Measurements from ENCODE around the gene APOC4.
"Not testable (repeated sequence)": the region's sequence is repeated elsewhere in the genome, so short reads cannot be mapped to it uniquely, and the experiment has no call there.

Gene APOC4, protein sequence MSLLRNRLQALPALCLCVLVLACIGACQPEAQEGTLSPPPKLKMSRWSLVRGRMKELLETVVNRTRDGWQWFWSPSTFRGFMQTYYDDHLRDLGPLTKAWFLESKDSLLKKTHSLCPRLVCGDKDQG

DNA sequence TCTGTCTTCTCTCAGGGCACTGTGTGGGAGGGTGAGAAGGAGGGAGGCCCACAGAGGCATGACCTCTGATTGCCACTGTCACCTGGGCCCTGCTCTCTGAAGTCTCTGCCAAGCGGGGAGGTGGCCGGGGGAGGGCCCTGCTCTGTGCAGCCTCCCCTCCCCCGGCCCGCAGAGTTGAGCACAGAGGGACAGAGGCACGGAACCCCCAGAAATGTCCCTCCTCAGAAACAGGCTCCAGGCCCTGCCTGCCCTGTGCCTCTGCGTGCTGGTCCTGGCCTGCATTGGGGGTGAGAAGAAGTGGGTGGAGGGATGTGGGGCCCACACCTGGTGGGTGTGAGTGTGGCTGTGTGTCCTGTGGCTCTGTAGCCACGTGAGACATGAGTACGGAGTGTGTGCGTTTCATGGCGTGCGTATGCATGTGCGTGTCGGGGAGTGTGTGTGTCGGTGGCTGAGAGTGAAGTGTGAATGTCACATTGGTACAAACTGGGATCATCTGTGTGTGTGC is at the start of gene APOC4:
Gene APOC4, plus strand, starts transcription at position 171 of the 505 bp plus-strand sequence. Its CDS starts 41 bp downstream, at position 212.
- DNase-seq (ENCODE audit: low read depth in 2 of 2) = no peak

DNA sequence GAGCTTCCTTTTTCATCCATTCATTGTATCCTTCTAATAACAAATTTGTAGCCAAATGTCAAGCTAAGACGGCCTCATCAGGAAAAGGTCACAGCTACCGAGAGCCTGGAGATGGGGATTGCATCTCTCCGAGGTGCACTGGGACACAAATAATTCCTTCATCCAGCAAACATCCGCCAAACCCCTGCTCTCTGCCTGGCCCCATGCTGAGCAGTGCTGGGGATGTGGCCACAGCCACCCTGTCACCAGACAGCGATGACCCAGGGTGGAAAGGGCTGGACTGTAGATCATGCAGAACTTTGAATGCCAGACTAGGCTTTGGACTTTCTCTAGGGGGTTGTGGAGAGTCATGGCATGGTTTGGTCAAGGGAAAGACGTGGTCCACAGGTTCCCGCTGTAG is 49.1 kb upstream of the APOC4 start:
- DNase-seq (ENCODE audit: low read depth in 2 of 2) = no peak

DNA sequence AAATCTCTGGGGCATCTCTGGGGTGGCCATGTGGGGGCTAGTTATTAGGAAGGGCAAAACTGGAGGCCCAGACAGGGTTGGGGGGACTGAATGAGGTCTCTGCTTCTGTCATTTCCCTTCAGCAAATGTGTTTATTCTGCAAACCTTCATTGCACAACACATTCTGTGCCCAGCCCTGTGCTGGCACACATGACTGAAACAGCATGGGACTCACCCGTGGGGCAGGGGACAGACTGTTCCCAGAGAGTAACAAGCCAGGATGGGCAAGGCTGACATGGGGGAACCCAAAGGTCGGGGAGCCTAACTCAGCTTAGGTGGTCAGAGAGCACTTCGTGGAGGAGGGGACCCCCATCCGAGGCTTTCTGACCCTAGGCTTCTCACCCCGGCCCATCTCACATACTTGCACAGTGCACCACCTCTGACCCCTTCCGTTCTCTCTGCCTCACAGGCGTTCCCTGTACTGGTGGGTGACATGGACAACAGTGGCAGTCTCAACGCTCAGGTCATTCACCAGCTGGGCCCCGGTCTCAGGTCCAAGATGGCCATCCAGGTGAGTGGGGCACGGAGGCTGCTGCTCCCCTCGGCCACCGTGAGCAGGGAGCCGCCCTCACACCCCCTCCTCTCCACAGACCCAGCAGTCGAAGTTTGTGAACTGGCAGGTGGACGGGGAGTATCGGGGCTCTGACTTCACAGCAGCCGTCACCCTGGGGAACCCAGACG is 48.5 kb upstream of the APOC4 start:
- DNase-seq (ENCODE audit: low read depth in 2 of 2) = no peak

DNA sequence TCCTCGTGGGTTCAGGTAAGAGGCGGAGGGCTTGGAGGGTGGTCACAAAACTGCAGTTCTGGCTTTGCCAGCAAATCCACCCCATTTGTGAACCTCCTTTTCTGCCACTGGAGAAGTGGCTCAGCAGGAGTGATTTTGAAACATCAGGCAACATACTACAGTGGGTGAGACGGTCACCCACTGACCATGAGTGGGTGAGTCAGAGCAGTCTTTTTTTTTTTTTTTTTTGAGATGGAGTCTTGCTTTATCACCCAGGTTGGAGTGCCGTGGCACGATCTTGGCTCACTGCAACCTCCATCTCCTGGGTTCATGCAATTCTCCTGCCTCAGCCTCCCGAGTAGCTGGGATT is 48.0 kb upstream of the APOC4 start:
- DNase-seq (ENCODE audit: low read depth in 2 of 2) = no peak

DNA sequence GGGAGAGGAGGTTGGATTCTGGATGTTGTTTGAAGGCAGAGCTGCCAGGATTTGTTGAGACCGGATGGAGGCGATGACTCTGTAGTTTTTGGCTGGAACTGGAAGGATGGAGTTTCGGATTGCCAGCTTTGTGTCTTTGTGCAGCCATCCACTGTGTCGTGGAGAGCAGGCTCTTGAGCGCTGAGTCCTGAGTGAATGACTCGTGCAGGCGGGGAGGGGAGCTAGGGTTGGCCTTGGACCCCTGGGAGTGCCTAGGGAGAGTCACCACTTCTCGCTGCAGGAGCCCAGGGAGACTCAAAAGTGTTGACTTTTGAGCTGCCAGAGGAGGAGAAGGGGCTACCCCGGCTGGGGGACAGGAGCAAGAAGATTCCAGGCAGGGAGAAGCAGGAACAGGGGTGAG is 47.1 kb upstream of the APOC4 start:
- no peak for DNase-seq (ENCODE audit: low read depth in 2 of 2)

DNA sequence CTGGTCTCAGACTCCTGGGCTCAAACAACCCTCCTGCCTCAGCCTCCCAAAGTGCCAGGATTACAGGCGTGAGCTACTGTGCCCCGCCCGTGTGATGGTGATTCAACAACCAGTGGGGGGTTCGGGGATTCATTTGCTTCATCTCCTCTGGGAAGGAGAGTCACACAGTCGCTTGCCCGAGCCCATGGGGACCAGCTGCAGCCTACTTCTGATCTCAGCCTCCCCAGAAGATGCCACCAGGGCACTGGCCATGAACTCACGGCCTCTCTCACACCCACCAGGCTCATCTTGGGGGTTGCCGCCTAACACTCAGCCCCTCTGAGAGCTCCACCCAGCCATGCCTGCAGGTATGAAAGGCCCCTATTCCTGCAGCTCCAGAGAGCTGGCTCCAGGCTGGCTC is 44.2 kb upstream of the APOC4 start:
- no peak for DNase-seq (ENCODE audit: low read depth in 2 of 2)

DNA sequence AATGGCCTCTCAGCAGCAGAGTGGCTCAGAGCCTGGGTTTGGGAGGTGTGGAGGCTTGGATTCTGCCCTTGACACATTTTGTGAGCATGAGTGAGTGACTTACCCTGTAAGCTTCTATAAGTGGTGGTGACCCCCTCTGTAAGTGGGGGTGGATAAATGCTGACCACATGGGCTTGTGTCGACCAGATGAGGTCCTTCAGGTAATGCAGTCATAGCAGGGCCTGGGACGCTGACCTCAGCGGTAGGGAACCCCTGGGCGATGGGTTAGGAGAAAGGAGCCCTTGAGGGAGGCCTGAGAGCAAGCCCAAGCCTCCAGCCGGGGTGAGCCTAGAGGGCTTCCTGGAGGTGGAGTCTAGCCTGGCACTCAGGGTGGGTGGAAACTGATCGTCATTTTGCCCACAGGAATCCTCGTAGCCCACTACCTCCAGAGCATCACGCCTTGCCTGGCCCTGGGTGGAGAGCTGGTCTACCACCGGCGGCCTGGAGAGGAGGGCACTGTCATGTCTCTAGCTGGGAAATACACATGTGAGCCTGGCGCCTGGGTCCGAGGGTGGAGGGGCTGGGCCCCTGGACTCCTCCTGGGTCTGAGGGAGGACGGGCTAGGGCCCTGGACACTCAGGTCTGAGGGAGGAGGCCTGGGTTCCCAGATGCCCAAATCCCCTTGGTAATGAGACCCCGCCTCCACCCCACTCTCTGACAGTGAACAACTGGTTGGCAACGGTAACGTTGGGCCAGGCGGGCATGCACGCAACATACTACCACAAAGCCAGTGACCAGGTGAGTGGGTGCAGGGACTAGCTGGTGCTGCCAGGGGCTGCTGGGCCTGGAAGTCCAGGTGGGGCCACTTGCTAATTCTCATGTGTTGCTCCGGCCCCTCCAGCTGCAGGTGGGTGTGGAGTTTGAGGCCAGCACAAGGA is 41.5 kb upstream of the APOC4 start:
- DNase-seq (ENCODE audit: low read depth in 2 of 2) = no peak

DNA sequence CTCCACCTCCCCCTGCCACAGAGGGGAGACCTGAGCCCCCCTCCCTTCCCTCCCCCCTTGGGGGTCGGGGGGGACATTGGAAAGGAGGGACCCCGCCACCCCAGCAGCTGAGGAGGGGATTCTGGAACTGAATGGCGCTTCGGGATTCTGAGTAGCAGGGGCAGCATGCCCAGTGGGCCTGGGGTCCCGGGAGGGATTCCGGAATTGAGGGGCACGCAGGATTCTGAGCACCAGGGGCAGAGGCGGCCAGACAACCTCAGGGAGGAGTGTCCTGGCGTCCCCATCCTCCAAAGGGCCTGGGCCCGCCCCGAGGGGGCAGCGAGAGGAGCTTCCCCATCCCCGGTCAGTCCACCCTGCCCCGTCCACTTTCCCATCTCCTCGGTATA is 38.8 kb upstream of the APOC4 start:
- no peak for DNase-seq (ENCODE audit: low read depth in 2 of 2)

DNA sequence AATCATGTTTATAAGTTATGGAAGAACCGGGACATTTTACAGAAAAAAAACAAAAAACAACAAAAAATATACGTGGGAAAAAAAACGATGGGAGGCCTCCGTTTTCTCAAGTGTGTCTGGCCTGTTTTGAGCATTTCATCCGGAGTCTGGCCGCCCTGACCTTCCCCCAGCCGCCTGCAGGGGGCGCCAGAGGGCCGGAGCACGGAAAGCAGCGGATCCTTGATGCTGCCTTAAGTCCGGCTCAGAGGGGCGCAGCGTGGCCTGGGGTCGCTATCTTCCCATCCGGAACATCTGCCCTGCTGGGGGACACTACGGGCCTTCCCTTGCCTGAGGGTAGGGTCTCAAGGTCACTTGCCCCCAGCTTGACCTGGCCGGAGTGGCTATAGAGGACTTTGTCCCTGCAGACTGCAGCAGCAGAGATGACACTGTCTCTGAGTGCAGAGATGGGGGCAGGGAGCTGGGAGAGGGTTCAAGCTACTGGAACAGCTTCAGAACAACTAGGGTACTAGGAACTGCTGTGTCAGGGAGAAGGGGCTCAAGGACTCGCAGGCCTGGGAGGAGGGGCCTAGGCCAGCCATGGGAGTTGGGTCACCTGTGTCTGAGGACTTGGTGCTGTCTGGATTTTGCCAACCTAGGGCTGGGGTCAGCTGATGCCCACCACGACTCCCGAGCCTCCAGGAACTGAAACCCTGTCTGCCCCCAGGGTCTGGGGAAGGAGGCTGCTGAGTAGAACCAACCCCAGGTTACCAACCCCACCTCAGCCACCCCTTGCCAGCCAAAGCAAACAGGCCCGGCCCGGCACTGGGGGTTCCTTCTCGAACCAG is 38.2 kb upstream of the APOC4 start:
- DNase-seq (ENCODE audit: low read depth in 2 of 2) = peak in 1 of 2 experiments; percentile 5

DNA sequence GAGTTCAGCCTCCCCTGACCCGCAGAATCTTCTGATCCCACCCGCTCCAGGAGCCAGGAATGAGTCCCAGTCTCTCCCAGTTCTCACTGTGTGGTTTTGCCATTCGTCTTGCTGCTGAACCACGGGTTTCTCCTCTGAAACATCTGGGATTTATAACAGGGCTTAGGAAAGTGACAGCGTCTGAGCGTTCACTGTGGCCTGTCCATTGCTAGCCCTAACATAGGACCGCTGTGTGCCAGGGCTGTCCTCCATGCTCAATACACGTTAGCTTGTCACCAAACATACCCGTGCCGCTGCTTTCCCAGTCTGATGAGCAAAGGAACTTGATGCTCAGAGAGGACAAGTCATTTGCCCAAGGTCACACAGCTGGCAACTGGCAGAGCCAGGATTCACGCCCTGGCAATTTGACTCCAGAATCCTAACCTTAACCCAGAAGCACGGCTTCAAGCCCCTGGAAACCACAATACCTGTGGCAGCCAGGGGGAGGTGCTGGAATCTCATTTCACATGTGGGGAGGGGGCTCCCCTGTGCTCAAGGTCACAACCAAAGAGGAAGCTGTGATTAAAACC is 37.5 kb upstream of the APOC4 start:
- DNase-seq (ENCODE audit: low read depth in 2 of 2) = no peak

DNA sequence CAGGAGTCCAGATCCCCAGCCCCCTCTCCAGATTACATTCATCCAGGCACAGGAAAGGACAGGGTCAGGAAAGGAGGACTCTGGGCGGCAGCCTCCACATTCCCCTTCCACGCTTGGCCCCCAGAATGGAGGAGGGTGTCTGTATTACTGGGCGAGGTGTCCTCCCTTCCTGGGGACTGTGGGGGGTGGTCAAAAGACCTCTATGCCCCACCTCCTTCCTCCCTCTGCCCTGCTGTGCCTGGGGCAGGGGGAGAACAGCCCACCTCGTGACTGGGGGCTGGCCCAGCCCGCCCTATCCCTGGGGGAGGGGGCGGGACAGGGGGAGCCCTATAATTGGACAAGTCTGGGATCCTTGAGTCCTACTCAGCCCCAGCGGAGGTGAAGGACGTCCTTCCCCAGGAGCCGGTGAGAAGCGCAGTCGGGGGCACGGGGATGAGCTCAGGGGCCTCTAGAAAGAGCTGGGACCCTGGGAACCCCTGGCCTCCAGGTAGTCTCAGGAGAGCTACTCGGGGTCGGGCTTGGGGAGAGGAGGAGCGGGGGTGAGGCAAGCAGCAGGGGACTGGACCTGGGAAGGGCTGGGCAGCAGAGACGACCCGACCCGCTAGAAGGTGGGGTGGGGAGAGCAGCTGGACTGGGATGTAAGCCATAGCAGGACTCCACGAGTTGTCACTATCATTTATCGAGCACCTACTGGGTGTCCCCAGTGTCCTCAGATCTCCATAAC is 36.4 kb upstream of the APOC4 start, which contains the start of gene APOE:
Gene APOE, plus strand, starts transcription at position 360 of the 724 bp plus-strand sequence. CDS start 829 bp downstream, outside the sequence.
- DNase-seq (ENCODE audit: low read depth in 2 of 2) = no peak

DNA sequence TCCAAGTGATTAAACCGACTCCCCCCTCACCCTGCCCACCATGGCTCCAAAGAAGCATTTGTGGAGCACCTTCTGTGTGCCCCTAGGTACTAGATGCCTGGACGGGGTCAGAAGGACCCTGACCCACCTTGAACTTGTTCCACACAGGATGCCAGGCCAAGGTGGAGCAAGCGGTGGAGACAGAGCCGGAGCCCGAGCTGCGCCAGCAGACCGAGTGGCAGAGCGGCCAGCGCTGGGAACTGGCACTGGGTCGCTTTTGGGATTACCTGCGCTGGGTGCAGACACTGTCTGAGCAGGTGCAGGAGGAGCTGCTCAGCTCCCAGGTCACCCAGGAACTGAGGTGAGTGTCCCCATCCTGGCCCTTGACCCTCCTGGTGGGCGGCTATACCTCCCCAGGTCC is 34.4 kb upstream of the APOC4 start:
- no peak for DNase-seq (ENCODE audit: low read depth in 2 of 2)

DNA sequence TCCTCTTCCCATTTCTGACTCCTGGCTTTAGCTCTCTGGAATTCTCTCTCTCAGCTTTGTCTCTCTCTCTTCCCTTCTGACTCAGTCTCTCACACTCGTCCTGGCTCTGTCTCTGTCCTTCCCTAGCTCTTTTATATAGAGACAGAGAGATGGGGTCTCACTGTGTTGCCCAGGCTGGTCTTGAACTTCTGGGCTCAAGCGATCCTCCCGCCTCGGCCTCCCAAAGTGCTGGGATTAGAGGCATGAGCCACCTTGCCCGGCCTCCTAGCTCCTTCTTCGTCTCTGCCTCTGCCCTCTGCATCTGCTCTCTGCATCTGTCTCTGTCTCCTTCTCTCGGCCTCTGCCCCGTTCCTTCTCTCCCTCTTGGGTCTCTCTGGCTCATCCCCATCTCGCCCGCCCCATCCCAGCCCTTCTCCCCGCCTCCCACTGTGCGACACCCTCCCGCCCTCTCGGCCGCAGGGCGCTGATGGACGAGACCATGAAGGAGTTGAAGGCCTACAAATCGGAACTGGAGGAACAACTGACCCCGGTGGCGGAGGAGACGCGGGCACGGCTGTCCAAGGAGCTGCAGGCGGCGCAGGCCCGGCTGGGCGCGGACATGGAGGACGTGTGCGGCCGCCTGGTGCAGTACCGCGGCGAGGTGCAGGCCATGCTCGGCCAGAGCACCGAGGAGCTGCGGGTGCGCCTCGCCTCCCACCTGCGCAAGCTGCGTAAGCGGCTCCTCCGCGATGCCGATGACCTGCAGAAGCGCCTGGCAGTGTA is 33.8 kb upstream of the APOC4 start:
- no peak for DNase-seq (ENCODE audit: low read depth in 2 of 2)

DNA sequence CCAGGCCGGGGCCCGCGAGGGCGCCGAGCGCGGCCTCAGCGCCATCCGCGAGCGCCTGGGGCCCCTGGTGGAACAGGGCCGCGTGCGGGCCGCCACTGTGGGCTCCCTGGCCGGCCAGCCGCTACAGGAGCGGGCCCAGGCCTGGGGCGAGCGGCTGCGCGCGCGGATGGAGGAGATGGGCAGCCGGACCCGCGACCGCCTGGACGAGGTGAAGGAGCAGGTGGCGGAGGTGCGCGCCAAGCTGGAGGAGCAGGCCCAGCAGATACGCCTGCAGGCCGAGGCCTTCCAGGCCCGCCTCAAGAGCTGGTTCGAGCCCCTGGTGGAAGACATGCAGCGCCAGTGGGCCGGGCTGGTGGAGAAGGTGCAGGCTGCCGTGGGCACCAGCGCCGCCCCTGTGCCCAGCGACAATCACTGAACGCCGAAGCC is 33.2 kb upstream of the APOC4 start:
- no peak for DNase-seq (ENCODE audit: low read depth in 2 of 2)

DNA sequence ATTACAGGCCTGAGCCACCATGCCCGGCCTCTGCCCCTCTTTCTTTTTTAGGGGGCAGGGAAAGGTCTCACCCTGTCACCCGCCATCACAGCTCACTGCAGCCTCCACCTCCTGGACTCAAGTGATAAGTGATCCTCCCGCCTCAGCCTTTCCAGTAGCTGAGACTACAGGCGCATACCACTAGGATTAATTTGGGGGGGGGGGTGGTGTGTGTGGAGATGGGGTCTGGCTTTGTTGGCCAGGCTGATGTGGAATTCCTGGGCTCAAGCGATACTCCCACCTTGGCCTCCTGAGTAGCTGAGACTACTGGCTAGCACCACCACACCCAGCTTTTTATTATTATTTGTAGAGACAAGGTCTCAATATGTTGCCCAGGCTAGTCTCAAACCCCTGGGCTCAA is 32.3 kb upstream of the APOC4 start:
- DNase-seq (ENCODE audit: low read depth in 2 of 2) = no peak

DNA sequence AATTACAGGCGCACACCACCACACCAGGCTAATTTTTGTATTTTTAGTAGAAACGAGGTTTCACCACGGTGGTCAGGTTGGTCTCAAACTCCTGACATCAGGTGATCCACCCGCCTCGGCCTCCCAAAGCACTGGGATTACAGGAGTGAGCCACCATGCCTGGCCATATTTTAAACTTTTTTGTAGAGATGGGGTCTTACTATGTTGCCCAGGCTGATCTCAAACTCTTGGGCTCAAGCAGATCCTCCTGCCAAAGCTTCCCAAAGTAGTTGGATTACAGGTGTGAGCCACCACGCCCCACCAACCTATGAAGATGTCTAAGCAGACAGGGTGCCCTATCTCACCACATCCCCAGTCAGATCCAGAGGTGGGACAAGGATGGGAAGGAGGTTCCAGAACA is 30.1 kb upstream of the APOC4 start:
- not testable (repeated sequence) for DNase-seq (ENCODE audit: low read depth in 2 of 2)

DNA sequence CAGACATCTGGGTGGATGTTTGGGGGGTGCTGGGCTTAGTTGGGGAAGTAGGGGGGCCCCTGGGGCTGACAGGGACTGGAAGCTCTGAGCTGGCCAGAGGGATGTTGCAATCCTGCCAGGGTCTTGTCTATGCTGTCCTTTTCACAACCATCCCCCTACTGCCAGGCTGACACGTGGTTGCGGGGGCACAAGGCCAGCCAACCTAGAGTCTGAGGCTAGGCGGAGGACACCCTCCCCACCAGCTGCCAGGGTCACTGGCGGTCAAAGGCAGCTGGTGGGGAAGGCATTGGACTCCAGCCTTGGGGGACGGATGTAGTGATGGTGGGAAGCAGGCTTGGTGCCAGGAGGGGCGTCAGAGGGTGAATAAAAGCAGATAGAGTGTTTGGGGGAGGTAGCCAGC is 29.2 kb upstream of the APOC4 start:
- no peak for DNase-seq (ENCODE audit: low read depth in 2 of 2)

DNA sequence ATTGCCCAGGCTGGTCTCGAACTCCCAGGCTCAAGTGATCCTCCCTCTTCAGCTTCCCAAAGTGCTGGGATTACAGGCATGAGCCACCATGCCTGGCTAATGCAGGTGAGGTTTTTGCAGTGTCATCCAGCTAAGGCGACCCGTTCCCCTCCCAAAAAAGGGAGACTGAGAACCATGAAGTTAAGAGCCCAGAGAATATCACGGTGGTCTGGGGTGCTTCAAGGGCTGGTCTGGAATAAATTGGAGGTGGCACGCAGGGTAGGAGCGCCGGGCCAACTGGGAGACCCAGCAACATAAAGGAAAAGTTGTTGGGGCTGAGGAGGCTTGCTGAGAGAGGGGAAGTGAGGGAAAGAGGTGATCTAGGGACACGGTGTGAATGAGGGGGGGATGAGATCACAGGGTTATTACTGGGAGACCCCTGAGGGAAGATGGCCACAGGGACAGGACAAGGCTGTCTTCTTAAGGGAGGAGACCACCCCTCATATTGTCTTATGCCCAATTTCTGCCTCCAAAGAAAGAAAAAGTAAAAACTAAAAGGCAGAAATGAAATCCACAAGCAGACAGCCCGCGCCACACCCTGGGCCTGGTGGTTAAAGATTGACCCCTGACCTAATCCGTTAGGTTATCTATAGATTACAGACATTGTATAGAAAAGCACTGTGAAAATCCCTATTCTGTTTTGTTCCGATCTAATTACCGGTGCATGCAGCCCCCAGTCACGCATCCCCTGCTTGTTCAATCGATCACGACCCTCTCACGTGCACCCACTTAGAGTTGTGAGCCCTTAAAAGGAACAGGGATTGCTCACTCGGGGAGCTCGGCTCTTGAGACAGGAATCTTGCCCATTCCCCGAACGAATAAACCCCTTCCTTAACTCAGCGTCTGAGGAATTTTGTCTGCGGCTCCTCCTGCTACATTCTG is 28.3 kb upstream of the APOC4 start:
- not testable (repeated sequence) for DNase-seq (ENCODE audit: low read depth in 2 of 2)

Measured in fibroblast of skin of left biceps (primary cell).